Measurements from ENCODE around the gene UBQLN1.
"Not testable (repeated sequence)": the region's sequence is repeated elsewhere in the genome, so short reads cannot be mapped to it uniquely, and the experiment has no call there.

The UBQLN1 gene

DNA sequence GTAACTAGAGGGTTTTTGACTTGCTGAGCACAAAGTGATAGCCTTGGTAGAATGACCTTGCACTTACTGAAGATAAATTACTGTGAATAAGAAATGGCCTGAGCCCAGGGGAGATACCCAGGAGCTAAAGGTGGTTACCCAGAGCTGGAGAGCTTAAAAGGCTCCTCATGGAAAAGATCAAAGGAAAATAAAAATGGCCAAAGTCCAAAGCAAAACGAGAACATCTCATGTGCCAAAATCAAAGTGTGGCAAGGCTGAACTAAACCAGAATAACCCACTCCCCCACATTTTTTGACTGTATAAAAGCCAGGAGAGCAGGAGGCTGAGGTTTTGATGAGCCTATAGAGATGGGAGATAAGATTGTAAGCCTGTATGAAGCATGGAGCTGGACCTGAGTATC is 70.4 kb downstream of the UBQLN1 start:
- no peak for DNase-seq (ENCODE audit: insufficient read length, low spot score)
- no peak for FAIRE-seq

DNA sequence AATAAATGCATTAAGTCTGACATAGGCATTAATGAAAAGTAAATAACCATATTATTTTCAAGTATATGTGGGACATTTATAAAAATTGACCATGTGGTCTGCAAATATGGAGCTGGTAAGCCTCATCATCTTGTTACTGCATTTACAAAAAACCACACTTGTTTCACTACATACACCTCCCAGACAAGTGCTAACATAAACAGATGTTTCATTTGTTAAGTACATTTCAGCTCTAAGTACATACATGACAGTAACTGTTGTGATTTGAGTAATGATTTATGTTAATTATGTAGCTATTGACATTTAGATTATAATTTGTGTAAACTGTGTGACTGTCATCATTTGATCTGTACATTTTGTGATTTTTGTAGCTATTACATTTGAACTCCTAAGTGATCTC is 70.9 kb downstream of the UBQLN1 start:
- no peak for FAIRE-seq
- DNase-seq (ENCODE audit: insufficient read length, low spot score), result no peak

DNA sequence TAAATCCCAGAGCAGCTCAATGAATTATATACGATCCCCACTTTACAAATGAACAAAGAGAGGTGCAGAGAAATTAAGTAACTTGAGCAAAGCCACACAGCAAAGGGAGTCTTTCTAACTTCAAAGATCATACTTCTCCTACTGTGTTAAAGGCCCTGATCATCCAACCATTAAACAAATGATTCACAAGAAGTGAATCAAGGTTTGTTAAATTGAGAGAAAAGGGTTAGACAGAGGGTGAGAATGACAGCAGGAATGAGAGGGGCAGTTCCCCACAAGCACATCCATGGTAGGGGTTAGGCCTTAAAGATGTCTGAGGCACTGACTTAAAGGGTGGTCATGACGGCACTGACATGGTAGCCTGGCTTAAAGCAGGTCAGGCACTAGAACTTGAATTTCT is 74.1 kb downstream of the UBQLN1 start:
- no peak for FAIRE-seq

DNA sequence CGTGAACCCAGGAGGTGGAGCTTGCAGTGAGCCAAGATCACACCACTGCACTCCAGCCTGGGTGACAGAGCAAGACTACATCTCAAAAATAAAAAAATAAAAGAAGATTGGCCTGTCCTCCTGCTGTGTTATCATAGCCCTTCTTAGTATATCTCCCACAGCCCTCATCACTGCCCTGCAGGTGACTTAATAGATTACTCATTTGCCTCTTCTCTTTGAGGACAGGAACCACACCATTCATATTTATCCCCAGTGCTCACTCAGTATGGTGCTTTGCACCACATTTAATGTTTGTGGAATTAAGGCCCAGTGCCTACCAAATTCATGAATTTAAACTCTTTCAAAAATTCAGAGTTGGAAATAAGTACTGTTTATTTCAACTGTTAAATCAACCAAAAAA is 74.5 kb downstream of the UBQLN1 start:
- peak; percentile 47 for FAIRE-seq

More for the DNA sequence above, 74.1 kb downstream of the UBQLN1 start:
- DNase-seq (ENCODE audit: insufficient read length, low spot score), result no peak

DNA sequence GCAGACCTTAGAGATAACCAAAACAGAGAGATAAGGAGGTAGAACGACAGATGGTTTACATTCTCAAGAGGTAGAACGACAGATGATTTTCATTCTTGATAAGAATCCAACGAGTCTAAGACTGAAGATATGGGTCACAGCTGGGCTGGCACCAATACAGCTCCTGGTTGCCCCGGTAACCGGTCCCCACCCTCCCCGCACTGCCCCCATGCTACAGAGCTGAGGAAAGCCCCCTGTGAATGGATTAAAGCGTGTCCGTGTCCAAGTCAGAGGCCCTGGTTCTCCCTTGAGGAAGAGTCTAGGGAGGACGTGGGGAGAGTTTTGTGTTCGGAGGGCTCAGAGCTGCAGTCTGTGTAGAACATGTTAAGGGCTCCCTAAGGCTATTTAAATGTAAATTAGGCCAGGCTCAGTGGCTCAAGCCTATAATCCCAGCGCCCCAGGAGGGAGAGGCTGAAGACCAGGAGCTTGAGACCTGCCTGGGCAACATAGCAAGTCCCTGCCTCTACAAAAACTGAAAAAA is 76.8 kb downstream of the UBQLN1 start:
- DNase-seq (ENCODE audit: insufficient read length, low spot score), result no peak
- no peak for FAIRE-seq

More for the DNA sequence above, 74.5 kb downstream of the UBQLN1 start:
- DNase-seq (ENCODE audit: insufficient read length, low spot score), result no peak

DNA sequence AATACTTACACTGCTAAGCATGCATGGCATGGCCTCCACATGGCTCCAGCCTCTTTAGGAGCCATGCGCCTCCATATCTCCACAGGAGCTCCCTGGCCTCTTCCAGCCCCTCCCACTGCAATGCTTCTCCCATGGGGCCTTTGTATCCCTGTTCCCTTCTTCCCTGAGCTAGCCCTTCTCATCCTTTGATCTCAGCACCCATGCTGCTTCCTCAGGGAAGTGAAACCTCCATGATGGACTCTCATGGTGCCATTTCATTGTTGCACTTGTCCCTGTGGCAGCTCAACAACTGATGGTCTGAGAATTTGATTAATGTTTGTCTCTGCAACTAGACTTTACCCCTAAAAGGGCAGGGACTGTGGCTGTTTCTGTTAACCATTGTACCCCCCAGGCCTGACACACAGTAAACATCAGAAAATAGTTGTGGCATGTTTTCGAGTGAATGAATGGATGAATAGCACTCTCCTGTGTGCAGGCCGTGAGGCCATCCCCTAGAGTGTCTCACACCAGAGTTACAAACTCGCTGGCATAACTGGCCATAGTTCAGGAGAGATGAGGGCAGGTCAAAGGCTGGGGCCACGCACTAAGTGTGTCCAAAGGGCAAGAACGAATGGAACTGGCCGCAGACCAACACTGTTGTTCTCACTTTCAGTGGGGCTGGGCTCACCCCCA is 78.2 kb downstream of the UBQLN1 start:
- DNase-seq (ENCODE audit: insufficient read length, low spot score) (no peak), FAIRE-seq (no peak)

DNA sequence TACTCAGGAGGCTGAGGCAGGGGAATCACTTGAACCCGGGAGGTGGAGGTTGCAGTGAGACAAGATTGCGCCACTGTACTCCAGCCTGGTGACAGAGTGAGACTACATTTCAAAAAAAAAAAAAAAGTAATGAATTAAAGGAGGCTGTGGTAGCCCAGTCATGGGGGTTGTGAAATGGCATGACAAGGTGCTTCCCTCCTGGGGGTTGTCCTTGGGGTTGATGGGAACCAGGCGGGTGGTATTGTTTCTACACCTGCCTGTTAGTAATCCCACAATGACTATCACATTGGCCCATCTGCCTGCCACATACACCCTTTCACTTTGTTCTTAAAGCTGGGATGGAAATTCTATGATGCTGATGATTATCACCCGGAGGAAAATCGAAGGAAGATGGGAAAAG is 79.2 kb downstream of the UBQLN1 start:
- no peak for DNase-seq (ENCODE audit: insufficient read length, low spot score)
- FAIRE-seq, result no peak

DNA sequence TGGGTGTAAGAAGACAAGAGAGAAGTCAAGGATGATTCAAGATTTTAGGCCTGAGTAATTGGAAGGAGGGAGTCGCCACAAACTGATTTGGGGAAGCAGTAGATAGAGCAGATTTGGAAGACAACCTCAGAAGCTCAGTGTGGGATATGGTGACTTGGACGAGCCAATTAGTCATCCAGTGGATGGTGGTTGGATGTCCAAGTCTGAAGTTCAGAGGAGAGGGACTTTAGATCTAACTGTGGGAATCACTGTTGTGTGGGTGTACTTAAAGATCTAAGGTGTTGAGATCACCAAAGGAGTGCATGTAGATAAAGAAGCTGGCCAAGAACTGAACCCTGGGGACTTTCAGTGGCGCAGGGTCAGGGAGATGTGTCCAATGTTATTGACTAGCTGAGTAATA is 82.6 kb downstream of the UBQLN1 start:
- DNase-seq (ENCODE audit: insufficient read length, low spot score) (no peak), FAIRE-seq (no peak)

DNA sequence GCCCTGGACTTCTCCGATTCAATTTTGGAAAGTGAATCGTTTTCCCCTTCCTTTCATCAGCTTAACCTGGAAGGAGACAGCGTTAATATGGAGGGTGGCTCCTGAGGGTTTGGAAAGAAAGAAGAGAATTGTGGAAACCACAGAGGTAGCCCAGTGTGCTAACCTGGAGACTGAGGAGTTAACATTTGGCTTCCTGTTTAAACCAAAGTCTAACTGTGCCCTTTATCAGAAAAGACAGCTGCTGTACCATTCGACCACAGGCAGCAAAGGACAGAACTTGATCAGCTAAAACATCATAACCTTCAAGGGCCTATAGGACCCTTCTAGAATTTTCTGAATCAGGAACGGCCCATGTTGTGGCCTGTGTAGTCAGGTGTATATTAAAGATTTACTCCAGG is 84.1 kb downstream of the UBQLN1 start:
- FAIRE-seq (no peak), DNase-seq (ENCODE audit: insufficient read length, low spot score) (peak; percentile 8)

DNA sequence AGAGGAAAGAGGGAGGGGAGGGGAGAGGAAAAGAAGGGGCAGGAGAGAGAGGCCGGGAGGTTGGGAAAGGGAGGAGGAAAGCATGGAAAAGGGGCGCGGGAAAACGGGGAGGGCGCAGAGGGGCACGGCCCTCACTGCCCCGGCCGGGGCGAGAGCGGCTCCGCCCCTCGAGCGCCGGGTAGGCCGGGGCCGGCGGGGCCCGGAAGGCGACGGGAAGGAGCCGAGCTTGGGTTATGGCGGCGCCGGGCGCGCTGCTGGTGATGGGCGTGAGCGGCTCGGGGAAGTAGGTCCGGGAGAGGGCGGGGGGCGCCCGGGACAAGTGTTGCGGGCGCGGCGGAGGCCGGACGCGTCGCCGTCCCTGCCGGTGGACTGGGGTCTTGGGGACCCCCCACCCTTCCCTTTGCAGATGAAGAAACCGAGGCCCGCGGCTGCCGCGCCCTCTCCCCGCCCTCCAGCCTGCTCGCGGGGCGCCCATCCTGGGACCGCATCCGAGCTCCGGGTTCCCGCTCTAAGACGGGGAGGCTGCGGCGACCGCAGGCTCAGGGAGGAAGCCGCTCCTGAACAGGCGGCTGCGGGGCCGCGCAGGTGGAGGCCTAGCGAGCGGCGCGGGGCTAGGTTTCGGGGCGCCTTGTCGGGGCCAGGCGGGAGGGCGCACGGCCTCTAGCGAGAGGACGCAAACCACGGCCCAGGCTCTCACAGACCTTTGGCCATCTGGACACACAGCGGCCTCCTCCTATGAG is 84.6 kb downstream of the UBQLN1 start, which contains the start of gene IDNK:
Gene IDNK, plus strand, starts transcription at position 205 of the 740 bp plus-strand sequence. Its CDS starts 29 bp downstream, at position 234.
- DNase-seq (ENCODE audit: insufficient read length, low spot score) (peak; percentile 36), FAIRE-seq (no peak)

DNA sequence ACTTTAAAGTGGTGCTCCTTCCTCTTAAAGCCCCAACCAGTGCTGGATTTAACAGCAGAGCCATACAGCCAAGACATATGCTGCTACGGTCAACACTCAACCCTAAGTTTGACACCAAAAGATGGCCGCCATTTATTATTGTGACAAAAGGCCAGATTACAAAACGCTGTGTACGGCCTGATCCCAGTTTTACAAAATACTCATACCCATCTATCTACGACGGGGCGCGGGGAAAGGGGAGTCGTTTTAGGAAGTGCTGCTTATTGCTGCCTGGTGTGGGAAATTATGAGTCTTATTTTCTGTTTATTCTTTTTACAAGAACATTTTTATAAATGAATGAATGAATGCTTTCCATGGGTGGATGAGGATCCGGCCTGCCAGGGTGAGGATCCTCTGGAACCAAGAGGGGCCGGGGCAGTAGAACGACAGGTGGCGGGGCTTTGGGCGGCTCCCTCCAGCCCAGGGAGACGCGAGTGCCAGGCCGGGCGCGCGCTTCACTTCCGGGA is 85.3 kb downstream of the UBQLN1 start:
- peak; percentile 75 for FAIRE-seq
- DNase-seq (ENCODE audit: insufficient read length, low spot score), result peak; percentile 22

DNA sequence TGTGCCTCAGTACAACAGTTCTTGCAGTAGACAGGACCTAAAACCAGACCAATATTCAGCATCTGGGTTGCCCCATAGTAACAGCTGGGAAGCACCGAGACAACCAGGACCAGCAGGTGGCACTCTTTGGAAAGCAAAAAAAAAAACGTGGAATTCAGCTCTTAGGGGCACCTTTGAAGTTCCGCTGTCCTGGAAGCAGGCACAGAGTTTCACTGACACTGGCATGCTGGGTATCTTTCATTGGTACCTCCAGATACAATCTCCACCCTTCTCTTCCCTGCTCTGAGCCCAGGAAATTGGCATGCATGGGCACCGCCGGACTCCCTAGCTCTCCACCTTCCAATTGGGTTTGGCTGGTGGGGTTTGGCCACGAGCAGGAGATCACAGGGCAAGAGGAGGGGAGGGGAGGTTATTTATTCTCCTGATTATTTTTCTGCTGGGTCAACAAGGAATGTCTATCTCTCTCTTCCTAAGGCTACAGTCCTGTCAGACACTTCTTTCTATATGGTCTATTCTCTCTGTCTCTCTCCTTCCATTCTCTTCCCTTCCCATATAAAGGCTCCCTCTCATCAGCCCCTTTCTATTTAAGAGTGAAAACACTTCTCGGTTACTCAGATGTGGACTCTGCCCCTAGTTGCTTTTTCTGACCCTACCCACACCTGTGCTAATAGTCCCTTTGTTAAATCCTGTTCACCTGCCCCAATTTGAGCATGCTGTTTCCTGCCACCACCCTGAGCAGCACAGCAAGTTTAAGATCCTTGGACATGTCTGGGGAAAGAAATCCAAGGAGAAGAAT is 86.7 kb downstream of the UBQLN1 start:
- DNase-seq (ENCODE audit: insufficient read length, low spot score) (peak; percentile 21), FAIRE-seq (peak; percentile 82)

DNA sequence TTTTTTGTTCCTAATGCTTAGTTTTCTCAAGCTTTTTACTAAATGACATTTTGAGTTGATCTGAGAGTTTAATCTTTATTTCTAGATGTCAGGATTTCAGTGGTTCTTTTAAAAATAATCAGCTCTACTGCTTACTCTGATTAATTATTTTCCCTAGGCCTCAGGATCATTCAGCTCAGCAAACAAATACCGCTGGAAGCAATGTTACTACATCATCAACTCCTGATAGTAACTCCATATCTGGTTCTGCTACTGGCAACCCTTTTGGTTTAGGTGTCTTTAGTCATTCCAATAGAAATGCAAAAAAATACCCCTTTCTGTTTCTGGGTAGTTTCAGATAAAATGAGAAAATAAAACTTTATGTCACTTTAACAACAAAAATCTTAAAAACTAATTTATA is 90.5 kb downstream of the UBQLN1 start:
- FAIRE-seq (no peak), DNase-seq (ENCODE audit: insufficient read length, low spot score) (no peak)

DNA sequence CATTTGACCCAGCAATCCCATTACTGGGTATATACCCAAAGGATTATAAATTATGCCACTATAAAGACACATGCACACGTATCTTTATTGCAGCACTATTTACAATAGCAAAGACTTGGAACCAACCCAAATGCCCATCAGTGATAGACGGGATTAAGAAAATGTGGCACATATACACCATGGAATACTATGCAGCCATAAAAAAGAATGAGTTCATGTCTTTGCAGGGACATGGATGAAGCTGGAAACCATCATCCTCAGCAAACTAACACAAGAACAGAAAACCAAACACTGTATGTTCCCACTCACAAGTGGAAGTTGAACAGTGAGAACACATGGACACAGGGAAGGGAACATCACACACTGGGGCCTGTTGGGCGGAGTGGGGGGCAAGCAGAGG is 94.5 kb downstream of the UBQLN1 start:
- FAIRE-seq; DNase-seq (ENCODE audit: insufficient read length, low spot score): not testable (repeated sequence)

Measured in GM19239 (cell line).